PFSK-1 (cell line): Measurements from ENCODE around the gene TMEM184B.

ENCODE experiments used
- FOXP2 ChIP-seq: optimal IDR thresholded peaks from 2 replicates; pipeline ENCODE3; 2011; ENCODE audit warnings: borderline replicate concordance, control low read depth, inconsistent platforms; ENCODE audit not compliant: insufficient read depth; ENCODE audit errors: extremely low read length, extremely low read depth
- POLR2AphosphoS5 ChIP-seq: IDR thresholded peaks from 2 replicates; pipeline ENCODE4 v1.6.1; 2012; ENCODE audit warnings: low read depth, mild to moderate bottlenecking, control low read depth, low read length, moderate library complexity
- SIN3A ChIP-seq: IDR thresholded peaks from 2 replicates; pipeline ENCODE4 v1.6.1; 2012; ENCODE audit warnings: mild to moderate bottlenecking, low read length, moderate library complexity, borderline replicate concordance; ENCODE audit not compliant: insufficient read depth
- TAF1 ChIP-seq: IDR thresholded peaks from 2 replicates; pipeline ENCODE4 v1.6.1; 2012; ENCODE audit warnings: low read length, control low read depth, borderline replicate concordance; ENCODE audit not compliant: insufficient read depth
- TF ChIP-seq, protein P1 (sequence below), 2 experiments: IDR thresholded peaks; 2 replicates each; pipeline versions ENCODE4 v1.6.1 to v1.8.0; 2011 to 2012; ENCODE audit warnings: low read depth in 2 of 2, low read length in 2 of 2, control low read depth in 1 of 2, inconsistent platforms in 1 of 2, mild to moderate bottlenecking in 1 of 2, moderate library complexity in 1 of 2; ENCODE audit not compliant: insufficient read depth in 1 of 2

The TMEM184B gene

DNA sequence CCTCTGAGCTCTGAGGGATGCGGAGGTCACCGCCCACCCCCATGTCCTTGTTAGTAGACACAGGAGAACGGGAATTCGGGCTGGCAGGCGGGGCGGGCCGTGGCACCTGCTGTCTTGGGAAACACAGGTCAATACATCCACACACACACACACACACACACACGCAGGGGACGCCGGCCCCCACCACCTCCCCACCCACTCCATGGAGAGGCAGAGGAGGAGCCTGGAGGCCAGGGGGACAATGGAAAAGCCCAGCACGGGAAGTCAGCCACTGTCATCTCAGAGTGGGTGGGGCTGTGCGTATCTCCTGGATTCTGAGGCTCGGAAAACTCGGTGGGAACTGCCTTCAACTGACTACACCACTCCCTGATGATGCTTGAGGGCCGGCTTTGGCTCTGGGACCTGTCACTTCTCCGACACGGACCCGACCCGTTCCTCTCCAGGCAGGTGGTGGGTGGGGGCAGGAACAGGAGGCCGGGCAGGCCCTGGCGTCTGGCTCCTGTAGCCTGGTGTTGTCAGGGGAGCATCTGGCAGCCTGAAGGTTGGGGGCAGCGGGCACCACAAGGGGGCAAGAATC, 18.5 kb upstream of the TMEM184B start:
- TF ChIP-seq TAF1 = no peak
- TF ChIP-seq, protein P1, sequence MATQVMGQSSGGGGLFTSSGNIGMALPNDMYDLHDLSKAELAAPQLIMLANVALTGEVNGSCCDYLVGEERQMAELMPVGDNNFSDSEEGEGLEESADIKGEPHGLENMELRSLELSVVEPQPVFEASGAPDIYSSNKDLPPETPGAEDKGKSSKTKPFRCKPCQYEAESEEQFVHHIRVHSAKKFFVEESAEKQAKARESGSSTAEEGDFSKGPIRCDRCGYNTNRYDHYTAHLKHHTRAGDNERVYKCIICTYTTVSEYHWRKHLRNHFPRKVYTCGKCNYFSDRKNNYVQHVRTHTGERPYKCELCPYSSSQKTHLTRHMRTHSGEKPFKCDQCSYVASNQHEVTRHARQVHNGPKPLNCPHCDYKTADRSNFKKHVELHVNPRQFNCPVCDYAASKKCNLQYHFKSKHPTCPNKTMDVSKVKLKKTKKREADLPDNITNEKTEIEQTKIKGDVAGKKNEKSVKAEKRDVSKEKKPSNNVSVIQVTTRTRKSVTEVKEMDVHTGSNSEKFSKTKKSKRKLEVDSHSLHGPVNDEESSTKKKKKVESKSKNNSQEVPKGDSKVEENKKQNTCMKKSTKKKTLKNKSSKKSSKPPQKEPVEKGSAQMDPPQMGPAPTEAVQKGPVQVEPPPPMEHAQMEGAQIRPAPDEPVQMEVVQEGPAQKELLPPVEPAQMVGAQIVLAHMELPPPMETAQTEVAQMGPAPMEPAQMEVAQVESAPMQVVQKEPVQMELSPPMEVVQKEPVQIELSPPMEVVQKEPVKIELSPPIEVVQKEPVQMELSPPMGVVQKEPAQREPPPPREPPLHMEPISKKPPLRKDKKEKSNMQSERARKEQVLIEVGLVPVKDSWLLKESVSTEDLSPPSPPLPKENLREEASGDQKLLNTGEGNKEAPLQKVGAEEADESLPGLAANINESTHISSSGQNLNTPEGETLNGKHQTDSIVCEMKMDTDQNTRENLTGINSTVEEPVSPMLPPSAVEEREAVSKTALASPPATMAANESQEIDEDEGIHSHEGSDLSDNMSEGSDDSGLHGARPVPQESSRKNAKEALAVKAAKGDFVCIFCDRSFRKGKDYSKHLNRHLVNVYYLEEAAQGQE (IDR thresholded peaks at IDR 0.05; ENCODE audit: insufficient read depth in 1 of 2, low read depth in 2 of 2, low read length in 2 of 2) = no peak
- TF ChIP-seq FOXP2 = no peak

DNA sequence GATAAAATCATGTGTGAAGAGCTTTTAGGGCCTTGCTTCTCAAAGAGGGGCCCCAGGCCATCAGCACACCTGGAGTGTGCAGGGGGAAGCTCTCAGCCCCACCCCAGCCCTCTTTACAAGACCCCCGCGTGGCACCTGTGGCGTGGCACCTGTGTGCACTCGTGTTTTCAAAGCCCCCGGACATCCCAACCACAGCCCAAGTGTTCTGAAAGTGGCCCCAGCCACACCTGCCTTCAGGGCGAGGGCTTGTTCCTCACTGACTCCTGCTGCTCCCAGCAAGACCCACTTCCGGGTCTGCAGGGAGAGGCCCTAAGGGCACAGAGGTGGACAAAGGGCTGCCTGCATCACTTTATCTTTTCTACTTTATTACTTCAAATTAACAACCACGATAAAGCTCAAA, 17.5 kb upstream of the TMEM184B start:
- TF ChIP-seq FOXP2 = no peak
- TF ChIP-seq, protein P1 (IDR thresholded peaks at IDR 0.05; ENCODE audit: insufficient read depth in 1 of 2, low read depth in 2 of 2, low read length in 2 of 2) = no peak
- TF ChIP-seq POLR2AphosphoS5 = no peak
- no peak for TF ChIP-seq SIN3A
- TF ChIP-seq TAF1 = no peak

DNA sequence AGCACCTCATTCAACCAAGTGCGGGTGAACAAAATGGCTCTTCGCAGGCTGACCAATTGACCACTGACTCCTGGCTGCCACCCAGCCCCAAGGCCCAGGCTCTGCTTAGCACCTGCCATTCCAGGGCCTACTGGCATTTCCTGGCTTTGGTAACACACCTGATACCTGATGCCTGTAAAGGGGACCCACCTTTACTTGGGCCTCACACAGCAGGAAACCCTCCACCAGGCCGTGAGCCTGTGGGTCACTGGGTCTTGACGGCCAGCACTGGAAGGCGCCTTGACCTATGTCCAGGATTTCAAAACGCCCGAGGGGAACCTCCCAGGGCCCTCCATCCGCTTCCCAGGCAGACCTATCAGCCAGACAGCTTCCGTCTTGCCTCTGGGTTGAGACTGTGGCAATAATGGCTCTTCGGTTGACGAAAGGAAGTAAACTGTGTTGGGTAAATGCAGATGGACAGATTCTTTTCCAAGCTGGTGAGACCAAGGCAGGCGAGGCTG, 16.8 kb upstream of the TMEM184B start:
- TF ChIP-seq, protein P1 (IDR thresholded peaks at IDR 0.05; ENCODE audit: insufficient read depth in 1 of 2, low read depth in 2 of 2, low read length in 2 of 2) = no peak
- peak; percentile 33 for TF ChIP-seq POLR2AphosphoS5

DNA sequence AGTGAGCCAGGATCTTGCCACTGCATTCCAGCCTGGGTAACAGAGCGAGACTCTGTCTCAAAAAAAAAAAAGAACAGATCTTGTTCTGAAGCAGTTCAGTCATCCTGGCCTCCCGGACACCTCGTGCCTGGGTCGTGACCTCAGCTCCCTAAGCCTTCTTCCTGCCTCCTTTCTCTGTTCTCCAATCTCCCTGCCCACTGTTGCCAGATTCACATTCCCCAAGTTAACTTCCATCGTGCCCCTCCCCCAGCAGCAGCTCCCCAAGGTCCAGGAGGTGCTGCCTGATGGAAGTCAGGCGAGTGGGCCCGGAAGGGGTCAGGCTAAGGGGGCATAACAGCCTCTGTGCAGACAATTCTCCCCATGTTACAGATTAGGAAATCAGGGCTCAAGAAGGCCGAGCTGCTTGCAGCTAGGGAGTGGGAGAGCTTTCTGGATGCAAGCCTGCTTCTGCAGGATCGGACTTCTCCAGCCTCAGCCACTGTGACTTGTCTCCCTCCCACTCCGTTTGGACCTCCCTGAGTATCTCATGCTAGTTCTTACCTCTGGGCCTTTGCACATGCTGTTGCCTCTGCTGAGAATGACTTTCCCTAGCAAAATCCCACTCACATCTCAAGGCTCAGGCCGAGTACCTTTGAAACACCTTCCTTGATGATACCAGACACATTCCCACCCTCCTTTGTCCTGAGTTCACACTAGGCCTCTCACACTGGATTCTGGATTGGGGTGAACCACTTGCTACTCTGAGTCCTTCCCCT, 14.3 kb upstream of the TMEM184B start:
- TF ChIP-seq POLR2AphosphoS5 = 0 out of 2 replicates have a peak, but pooled peaks have one; percentile 22
- TF ChIP-seq, protein P1 (IDR thresholded peaks at IDR 0.05; ENCODE audit: insufficient read depth in 1 of 2, low read depth in 2 of 2, low read length in 2 of 2) = no peak

DNA sequence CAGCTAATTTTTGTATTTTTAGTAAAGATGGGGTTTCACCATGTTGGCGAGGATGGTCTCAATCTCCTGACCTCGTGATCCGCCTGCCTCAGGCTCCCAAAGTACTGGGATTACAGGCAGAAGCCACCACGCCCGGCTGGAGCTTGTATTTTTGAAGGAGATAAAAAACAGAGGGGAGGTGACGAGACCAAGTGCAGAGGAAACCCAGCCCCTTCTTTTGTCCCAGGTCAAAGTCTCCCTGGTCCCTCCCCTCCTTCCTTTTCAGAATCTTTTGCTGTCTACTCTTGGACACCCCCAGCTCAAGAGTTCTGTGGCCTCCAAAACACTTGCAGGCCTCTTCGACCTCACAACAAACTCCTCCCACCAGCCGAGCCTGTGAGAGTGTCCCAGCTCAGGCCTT, 12.2 kb upstream of the TMEM184B start:
- TF ChIP-seq SIN3A (no peak), FOXP2 (no peak), POLR2AphosphoS5 (no peak), TAF1 (no peak)
- TF ChIP-seq, protein P1 (IDR thresholded peaks at IDR 0.05; ENCODE audit: insufficient read depth in 1 of 2, low read depth in 2 of 2, low read length in 2 of 2) = no peak
